MM.1S (cell line): ENCODE data around the gene KCTD11.

Source experiments
- DNase-seq: peaks from one replicate; pipeline ENCODE4 v3.0.0-alpha.2; 2015
- H2AFZ ChIP-seq: fragments of 300-600 bp; sonication (generic); 2 replicates; pipeline ENCODE4 v1.6.0; 2016; ENCODE audit warnings: antibody characterized with exemption, low read length
- H3F3A ChIP-seq: fragments of 300-600 bp; sonication (generic); 2 replicates; pipeline ENCODE4 v1.6.1; 2016; ENCODE audit warnings: mild to moderate bottlenecking, antibody characterized with exemption, low read length, moderate library complexity, mixed read lengths; ENCODE audit not compliant: insufficient read depth
- H3K27ac ChIP-seq: fragments of 300-600 bp; sonication (generic); 2 replicates; pipeline ENCODE4 v1.5.1; 2016; ENCODE audit warnings: mild to moderate bottlenecking, low read length
- H3K27me3 ChIP-seq: fragments of 300-600 bp; sonication (generic); replicated peaks from 2 replicates; pipeline ENCODE4 v1.6.0; 2016; ENCODE audit warnings: low read length; ENCODE audit not compliant: insufficient read depth
- H3K36me3 ChIP-seq: fragments of 300-600 bp; sonication (generic); replicated peaks from 2 replicates; pipeline ENCODE4 v1.6.1; 2016; ENCODE audit warnings: mild to moderate bottlenecking, low read length, mixed read lengths; ENCODE audit not compliant: insufficient read depth
- H3K4me1 ChIP-seq: fragments of 300-600 bp; sonication (generic); 2 replicates; pipeline ENCODE4 v1.6.1; 2016; ENCODE audit warnings: low read length, mixed read lengths
- H3K4me2 ChIP-seq: fragments of 300-600 bp; sonication (generic); 2 replicates; pipeline ENCODE4 v1.6.0; 2016; ENCODE audit warnings: low read depth, low read length
- H3K4me3 ChIP-seq: fragments of 300-600 bp; sonication (generic); 2 replicates; pipeline ENCODE4 v1.5.1; 2016; ENCODE audit warnings: low read length, mixed read lengths
- H3K79me2 ChIP-seq: fragments of 300-600 bp; sonication (generic); 2 replicates; pipeline ENCODE4 v1.6.1; 2016; ENCODE audit warnings: mixed run types, low read length, mixed read lengths
- H3K9ac ChIP-seq: fragments of 300-600 bp; sonication (generic); 2 replicates; pipeline ENCODE4 v1.6.1; 2016; ENCODE audit warnings: low read length, mixed read lengths
- H3K9me2 ChIP-seq: fragments of 300-600 bp; sonication (generic); replicated peaks from 2 replicates; pipeline ENCODE4 v1.6.1; 2016; ENCODE audit warnings: mild to moderate bottlenecking, low read length, mixed read lengths; ENCODE audit not compliant: insufficient read depth
- H3K9me3 ChIP-seq: fragments of 300-600 bp; sonication (generic); replicated peaks from 2 replicates; pipeline ENCODE4 v1.6.1; 2016; ENCODE audit warnings: mild to moderate bottlenecking, low read length, mixed read lengths; ENCODE audit not compliant: insufficient read depth
- H4K20me1 ChIP-seq: fragments of 300-600 bp; sonication (generic); 2 replicates; pipeline ENCODE4 v1.6.1; 2016; ENCODE audit warnings: mild to moderate bottlenecking, low read length, moderate library complexity, mixed read lengths; ENCODE audit not compliant: insufficient read depth
- EZH2 ChIP-seq: fragments of 300-600 bp; sonication (generic); optimal IDR thresholded peaks from 2 replicates; pipeline ENCODE3; 2017; ENCODE audit warnings: low read depth, mild to moderate bottlenecking, antibody characterized with exemption, low read length, mixed read lengths
- EZH2phosphoT487 ChIP-seq: fragments of 300-600 bp; sonication (generic); IDR thresholded peaks from 2 replicates; pipeline ENCODE4 v1.6.1; 2018; ENCODE audit warnings: antibody characterized with exemption, low read length
- TF ChIP-seq, protein P1 (sequence below): fragments of 300-600 bp; sonication (generic); IDR thresholded peaks from 2 replicates; pipeline ENCODE4 v1.5.1; 2016; ENCODE audit warnings: antibody characterized with exemption, low read length, mixed read lengths

Gene KCTD11

DNA sequence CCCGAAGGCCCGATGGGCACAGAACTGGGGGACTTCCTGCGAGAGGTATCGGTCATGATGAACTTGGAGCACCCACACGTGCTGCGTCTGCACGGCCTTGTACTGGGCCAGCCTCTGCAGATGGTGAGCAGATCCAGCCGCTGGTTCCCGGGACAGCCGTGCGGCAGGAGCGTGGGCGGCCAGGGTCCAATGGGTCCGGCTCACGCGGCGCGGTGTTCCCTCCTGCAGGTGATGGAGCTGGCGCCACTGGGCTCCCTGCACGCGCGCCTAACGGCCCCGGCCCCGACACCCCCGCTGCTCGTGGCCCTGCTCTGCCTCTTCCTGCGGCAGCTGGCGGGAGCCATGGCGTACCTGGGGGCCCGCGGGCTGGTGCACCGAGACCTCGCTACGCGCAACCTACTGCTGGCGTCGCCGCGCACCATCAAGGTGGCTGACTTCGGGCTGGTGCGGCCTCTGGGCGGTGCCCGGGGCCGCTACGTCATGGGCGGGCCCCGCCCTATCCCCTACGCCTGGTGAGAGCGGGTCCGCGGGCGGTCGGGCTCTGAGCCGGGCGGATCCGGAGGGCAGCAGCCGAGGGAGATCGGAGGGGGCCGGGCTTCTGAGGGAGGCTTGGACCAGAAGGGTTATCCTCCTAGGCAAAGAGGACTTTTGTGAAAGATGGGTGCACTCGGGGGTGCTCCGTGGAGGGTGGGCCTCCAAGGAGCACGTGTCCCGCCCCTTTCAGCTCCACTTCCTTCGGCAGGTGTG is 32.0 kb downstream of the KCTD11 start:
- H3K9me2 ChIP-seq, result no peaks in the 10 kb centered on the region
- H3K27me3 ChIP-seq, result peaks cover 46% of the 10 kb centered on the region
- peak overlapping the region; percentile 63 for H3K4me3 ChIP-seq
- peak overlapping the region; percentile 87 for H2AFZ ChIP-seq
- H3K4me2 ChIP-seq, result peak overlapping the region; percentile 83
- H4K20me1 ChIP-seq, result no peaks in the 10 kb centered on the region
- no peaks in the 10 kb centered on the region for H3F3A ChIP-seq
- no peaks in the 10 kb centered on the region for H3K36me3 ChIP-seq
- no peaks in the 10 kb centered on the region for H3K79me2 ChIP-seq
- H3K4me1 ChIP-seq, result peaks cover 4% of the 10 kb centered on the region; the same call in 1 of the 2 replicates
- no peak overlapping the region for H3K27ac ChIP-seq
- TF ChIP-seq, protein P1, sequence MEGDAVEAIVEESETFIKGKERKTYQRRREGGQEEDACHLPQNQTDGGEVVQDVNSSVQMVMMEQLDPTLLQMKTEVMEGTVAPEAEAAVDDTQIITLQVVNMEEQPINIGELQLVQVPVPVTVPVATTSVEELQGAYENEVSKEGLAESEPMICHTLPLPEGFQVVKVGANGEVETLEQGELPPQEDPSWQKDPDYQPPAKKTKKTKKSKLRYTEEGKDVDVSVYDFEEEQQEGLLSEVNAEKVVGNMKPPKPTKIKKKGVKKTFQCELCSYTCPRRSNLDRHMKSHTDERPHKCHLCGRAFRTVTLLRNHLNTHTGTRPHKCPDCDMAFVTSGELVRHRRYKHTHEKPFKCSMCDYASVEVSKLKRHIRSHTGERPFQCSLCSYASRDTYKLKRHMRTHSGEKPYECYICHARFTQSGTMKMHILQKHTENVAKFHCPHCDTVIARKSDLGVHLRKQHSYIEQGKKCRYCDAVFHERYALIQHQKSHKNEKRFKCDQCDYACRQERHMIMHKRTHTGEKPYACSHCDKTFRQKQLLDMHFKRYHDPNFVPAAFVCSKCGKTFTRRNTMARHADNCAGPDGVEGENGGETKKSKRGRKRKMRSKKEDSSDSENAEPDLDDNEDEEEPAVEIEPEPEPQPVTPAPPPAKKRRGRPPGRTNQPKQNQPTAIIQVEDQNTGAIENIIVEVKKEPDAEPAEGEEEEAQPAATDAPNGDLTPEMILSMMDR, result no peak
- TF ChIP-seq EZH2 (no peak), EZH2phosphoT487 (no peak)
- peak overlapping the region; percentile 47; the same call in 1 of the 2 replicates for H3K9ac ChIP-seq
- no peaks in the 10 kb centered on the region for H3K9me3 ChIP-seq
- DNase-seq, result peak; percentile 66

DNA sequence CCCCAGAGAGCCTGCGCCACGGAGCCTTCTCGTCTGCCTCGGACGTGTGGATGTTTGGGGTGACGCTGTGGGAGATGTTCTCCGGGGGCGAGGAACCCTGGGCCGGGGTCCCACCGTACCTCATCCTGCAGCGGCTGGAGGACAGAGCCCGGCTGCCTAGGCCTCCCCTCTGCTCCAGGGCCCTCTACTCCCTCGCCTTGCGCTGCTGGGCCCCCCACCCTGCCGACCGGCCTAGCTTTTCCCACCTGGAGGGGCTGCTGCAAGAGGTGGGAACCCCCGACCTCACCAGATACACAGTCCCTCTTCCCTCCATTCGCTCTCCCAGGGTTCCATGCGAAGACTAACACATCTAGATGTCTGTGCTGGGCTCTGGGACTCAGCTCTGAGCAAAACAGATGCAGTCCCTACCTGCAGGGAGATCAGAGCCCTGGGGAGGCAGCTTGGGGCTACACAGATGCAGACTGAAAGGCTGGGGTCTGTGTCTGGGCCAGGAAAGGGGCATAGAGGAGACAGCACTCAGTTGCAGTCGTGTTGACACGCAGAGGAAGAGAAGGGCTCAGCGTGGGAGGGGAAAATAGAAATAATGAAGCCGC is 32.6 kb downstream of the KCTD11 start:
- H3K4me2 ChIP-seq, result peak overlapping the region; percentile 83
- peak overlapping the region; percentile 63 for H3K4me3 ChIP-seq
- peak overlapping the region; percentile 47; the same call in 1 of the 2 replicates for H3K9ac ChIP-seq

DNA sequence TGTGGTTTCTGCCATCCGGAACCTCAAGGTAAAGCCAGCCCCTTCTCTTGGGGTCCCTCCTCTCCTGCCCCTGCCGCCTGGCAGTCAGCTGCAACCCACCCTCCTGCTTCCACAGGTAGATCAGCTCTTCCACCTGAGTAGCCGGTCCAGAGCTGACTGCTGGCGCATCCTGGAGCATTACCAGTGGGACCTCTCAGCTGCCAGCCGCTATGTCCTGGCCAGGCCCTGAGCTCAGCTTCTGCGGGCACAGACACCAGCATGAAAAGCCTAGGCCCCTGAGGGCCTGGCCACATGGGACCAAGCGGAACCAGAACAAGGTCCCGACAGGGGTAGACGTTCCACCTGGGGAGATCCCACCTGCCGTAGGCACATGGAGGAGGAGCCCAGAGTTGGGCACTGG is 36.9 kb downstream of the KCTD11 start:
- Histone ChIP-seq H3K9me3 (no peaks in the 10 kb centered on the region), H3K4me2 (no peak overlapping the region), H3F3A (no peaks in the 10 kb centered on the region), H3K27ac (no peak overlapping the region), H3K9ac (no peak overlapping the region), H3K9me2 (no peaks in the 10 kb centered on the region), H4K20me1 (no peaks in the 10 kb centered on the region), H3K36me3 (no peaks in the 10 kb centered on the region), H2AFZ (no peak overlapping the region), H3K27me3 (no peaks in the 10 kb centered on the region; the same call in 1 of the 2 replicates), H3K4me3 (no peak overlapping the region), H3K79me2 (no peaks in the 10 kb centered on the region), H3K4me1 (no peaks in the 10 kb centered on the region)
- TF ChIP-seq EZH2 (no peak), EZH2phosphoT487 (no peak)
- TF ChIP-seq, protein P1, result no peak
- no peak for DNase-seq

More for the DNA sequence above, 32.6 kb downstream of the KCTD11 start:
- H3K79me2 ChIP-seq, result no peaks in the 10 kb centered on the region
- peaks cover 39% of the 10 kb centered on the region for H3K27me3 ChIP-seq
- H4K20me1 ChIP-seq, result no peaks in the 10 kb centered on the region
- H3K36me3 ChIP-seq, result no peaks in the 10 kb centered on the region
- TF ChIP-seq, protein P1, result no peak
- TF ChIP-seq EZH2 (no peak), EZH2phosphoT487 (no peak)
- DNase-seq, result no peak
- no peaks in the 10 kb centered on the region for H3K9me3 ChIP-seq
- no peaks in the 10 kb centered on the region for H3F3A ChIP-seq
- no peak overlapping the region for H3K27ac ChIP-seq
- H2AFZ ChIP-seq, result peak overlapping the region; percentile 87
- no peaks in the 10 kb centered on the region for H3K9me2 ChIP-seq
- H3K4me1 ChIP-seq, result peaks cover 4% of the 10 kb centered on the region; the same call in 1 of the 2 replicates
